Measurements from ENCODE around the gene KSR1. TPM values are rescaled to one million over a fixed set of nuclear protein-coding genes. Genes with fewer than 3 reads are reported as not detected.

The KSR1 gene
- total RNA-seq, 1 donor from 2014 or later: 60.6 TPM

GRCh38 chr17:27533874-27534815, 77.9 kb downstream of the KSR1 start:
- no peak for DNase-seq (ENCODE audit: low spot score)
- Mint-ChIP-seq H3K36me3 (ENCODE audit: low read depth) (no peaks in the 10 kb centered on the region), H3K4me1 (ENCODE audit: low read depth) (peaks cover 86% of the 10 kb centered on the region), H3K27me3 (ENCODE audit: low read depth) (no peaks in the 10 kb centered on the region), H3K9me3 (ENCODE audit: low read depth) (no peaks in the 10 kb centered on the region), H3K27ac (ENCODE audit: unreplicated experiment) (peak overlapping the region; percentile 94), H3K4me3 (ENCODE audit: unreplicated experiment) (no peak overlapping the region)
- TF ChIP-seq CTCF (IDR thresholded peaks at IDR 0.05): peak; percentile 55

DNA sequence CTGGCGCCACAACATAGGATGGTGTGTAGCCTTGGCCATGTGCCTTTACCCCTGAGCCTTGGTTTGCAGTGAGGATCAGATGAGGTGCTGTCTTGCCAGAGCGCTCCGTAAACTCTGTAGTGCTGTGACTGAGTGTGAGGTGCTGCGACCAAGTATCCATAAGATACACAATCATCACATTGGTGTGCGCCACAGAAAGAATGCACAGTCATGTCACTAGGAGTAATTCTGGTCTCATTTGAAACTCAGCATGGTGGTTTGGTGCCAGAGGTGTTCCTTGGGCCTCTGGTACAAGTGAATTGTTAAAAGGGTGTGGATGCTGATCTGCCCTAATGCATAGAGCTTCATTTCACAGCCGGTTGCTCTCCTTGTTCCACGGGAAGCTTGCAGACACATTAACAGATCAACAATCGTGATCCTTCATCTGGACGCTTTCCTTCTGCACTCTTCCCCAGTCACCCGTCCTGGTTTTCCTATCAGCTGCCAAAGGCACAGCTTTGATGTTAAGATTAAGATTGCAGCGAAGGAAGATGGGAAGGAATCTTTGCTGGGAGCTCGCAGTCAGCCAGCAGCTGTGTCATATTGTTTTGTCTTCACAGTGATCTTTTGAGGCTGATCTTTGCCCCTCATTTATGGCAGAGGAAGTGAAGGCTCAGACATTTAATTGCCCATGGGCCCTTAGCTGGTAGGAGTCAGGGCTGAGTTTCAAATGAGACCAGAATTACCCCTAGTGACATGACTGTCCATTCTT, 79.1 kb downstream of the KSR1 start:
- H3K4me3 Mint-ChIP-seq (ENCODE audit: unreplicated experiment): no peak overlapping the region
- no peaks in the 10 kb centered on the region for H3K36me3 Mint-ChIP-seq (ENCODE audit: low read depth)
- no peaks in the 10 kb centered on the region for H3K27me3 Mint-ChIP-seq (ENCODE audit: low read depth)
- no peak for DNase-seq (ENCODE audit: low spot score)
- H3K4me1 Mint-ChIP-seq (ENCODE audit: low read depth): peaks cover 85% of the 10 kb centered on the region
- no peaks in the 10 kb centered on the region for H3K9me3 Mint-ChIP-seq (ENCODE audit: low read depth)
- peak overlapping the region; percentile 94 for H3K27ac Mint-ChIP-seq (ENCODE audit: unreplicated experiment)
- no peak for TF ChIP-seq CTCF (IDR thresholded peaks at IDR 0.05)

GRCh38 chr17:27535975-27536374, 79.7 kb downstream of the KSR1 start:
- Mint-ChIP-seq H3K4me3 (ENCODE audit: unreplicated experiment) (no peak overlapping the region), H3K4me1 (ENCODE audit: low read depth) (peaks cover 85% of the 10 kb centered on the region), H3K36me3 (ENCODE audit: low read depth) (no peaks in the 10 kb centered on the region), H3K9me3 (ENCODE audit: low read depth) (no peaks in the 10 kb centered on the region), H3K27me3 (ENCODE audit: low read depth) (no peaks in the 10 kb centered on the region), H3K27ac (ENCODE audit: unreplicated experiment) (peak overlapping the region; percentile 94)
- no peak for TF ChIP-seq CTCF (IDR thresholded peaks at IDR 0.05)
- no peak for DNase-seq (ENCODE audit: low spot score)

DNA sequence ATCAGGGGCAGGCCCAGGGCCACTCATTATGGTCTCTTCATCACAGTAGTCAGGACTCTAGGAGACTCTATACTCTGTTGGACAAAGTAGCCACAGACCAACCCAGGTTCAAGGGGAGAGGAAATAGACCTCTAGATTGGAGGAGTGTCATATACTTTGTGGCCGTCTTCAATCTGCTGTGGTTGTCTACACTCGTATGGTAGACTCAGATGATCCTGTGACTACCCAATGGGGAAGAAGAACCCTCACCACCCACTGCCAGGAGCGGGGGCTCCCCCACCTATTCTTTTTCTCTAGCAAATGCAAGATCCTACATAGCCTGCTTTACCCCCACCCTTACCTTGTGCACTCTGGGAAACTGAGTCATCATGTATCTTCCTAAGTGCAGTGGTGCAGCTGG, 80.5 kb downstream of the KSR1 start:
- no peak for TF ChIP-seq CTCF (IDR thresholded peaks at IDR 0.05)
- Mint-ChIP-seq H3K9me3 (ENCODE audit: low read depth) (no peaks in the 10 kb centered on the region), H3K4me1 (ENCODE audit: low read depth) (peaks cover 85% of the 10 kb centered on the region), H3K36me3 (ENCODE audit: low read depth) (no peaks in the 10 kb centered on the region), H3K4me3 (ENCODE audit: unreplicated experiment) (no peak overlapping the region), H3K27me3 (ENCODE audit: low read depth) (no peaks in the 10 kb centered on the region), H3K27ac (ENCODE audit: unreplicated experiment) (peak overlapping the region; percentile 94)
- no peak for DNase-seq (ENCODE audit: low spot score)

GRCh38 chr17:27538156-27538955, 82.1 kb downstream of the KSR1 start:
- peaks cover 73% of the 10 kb centered on the region for H3K4me1 Mint-ChIP-seq (ENCODE audit: low read depth)
- DNase-seq (ENCODE audit: low spot score): no peak
- no peak overlapping the region for H3K27ac Mint-ChIP-seq (ENCODE audit: unreplicated experiment)

More at GRCh38 chr17:27538156-27538955, 82.1 kb downstream of the KSR1 start:
- Mint-ChIP-seq H3K27me3 (ENCODE audit: low read depth) (no peaks in the 10 kb centered on the region), H3K4me3 (ENCODE audit: unreplicated experiment) (no peak overlapping the region), H3K36me3 (ENCODE audit: low read depth) (no peaks in the 10 kb centered on the region), H3K9me3 (ENCODE audit: low read depth) (no peaks in the 10 kb centered on the region)
- TF ChIP-seq CTCF (IDR thresholded peaks at IDR 0.05): no peak
